ENCODE data around the gene FBXO4.
"Not testable (repeated sequence)": the region's sequence is repeated elsewhere in the genome, so short reads cannot be mapped to it uniquely, and the experiment has no call there.

The FBXO4 gene

DNA sequence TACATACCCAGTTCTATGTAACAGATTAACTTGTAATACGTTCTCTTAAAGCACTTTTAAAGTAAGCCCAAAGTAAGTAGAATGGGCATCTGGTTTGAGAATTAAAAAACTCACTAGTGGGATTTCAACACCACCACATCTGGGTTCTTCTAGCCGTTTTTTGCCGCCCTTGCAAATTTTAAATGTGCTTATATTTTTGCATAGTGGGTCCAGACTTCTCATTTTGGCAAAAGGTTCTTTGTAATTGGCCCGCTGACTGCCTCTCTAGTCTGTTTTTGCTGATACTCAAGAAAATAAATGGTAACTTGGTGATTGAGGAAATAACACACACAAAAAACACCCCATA, 582 bp upstream of the FBXO4 start:
- no peak for DNase-seq

DNA sequence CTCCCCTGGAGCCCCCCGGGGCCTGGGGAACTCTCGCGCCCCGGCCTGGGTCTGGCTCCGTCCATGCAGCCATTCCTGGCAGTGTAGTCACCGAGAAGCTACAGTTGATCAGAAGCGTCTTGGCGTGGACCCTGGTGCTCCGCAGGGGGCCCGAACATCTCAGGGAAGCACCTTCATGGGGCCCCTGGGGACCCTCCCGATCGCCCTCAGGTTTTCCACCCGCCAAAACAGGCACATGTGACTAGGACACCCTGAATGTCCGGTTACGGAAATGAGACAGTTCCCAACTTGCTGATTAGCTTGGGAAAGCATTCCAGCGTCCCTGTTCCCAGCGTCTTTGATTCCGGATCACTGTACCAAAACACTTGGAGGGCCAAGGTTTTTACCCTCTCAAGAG, 472 bp downstream of the FBXO4 start:
- DNase-seq, result no peak

DNA sequence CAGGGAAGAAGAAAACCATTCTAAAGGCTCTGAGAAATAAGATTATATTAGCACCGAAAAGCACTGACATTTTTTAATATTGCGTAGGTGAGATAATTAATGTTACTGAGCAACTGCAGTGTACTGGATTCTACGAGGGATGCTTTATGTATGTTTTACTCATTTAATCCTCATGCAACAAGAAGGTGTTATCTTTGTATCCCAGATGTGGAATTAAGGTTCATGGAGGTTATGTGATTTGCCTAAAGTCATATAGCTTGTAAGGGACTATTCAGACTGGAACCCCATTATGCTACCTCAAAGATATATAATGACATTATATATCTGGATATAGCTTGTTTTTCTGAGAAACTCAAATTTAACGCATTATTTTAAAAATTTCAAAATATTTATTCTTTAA, 2.5 kb downstream of the FBXO4 start:
- DNase-seq, result no peak

DNA sequence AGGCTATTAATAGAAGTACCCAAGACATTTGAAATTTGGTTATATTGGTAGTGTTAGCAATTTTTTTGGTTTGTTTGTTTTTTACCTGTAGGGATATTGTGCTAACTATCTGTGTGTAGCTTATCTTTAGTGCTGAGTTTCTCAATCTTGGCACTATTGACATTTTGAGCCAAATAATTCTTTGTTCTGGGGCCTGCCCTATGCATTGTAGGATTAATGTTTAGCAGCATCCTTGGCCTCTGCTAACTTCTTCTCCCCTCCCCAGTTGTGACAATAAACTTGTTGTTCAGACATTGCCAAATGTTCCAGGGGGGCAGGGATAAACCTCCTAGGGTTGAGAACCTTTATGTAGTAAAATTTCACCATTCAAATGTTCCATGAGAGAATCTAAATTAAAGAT, 4.0 kb downstream of the FBXO4 start:
- no peak for DNase-seq

DNA sequence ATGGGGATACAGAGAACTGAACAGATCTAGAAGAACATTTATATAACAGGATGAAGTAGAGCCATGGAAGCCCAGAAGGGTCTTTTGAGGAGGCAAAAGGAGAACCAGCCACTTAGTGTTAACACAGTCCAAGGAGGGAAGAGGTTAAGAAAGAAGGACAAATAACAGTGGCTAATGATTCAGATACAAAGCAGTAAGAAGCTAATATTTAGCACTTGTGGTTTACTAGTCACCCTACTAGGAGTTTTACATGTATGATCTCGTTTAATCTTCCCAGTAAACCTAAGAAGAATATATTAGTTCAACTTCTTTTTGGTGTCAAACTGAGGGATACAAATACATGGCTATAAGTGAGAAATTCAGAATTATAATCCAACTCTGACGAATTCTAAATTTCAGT, 7.7 kb downstream of the FBXO4 start:
- DNase-seq, result no peak

DNA sequence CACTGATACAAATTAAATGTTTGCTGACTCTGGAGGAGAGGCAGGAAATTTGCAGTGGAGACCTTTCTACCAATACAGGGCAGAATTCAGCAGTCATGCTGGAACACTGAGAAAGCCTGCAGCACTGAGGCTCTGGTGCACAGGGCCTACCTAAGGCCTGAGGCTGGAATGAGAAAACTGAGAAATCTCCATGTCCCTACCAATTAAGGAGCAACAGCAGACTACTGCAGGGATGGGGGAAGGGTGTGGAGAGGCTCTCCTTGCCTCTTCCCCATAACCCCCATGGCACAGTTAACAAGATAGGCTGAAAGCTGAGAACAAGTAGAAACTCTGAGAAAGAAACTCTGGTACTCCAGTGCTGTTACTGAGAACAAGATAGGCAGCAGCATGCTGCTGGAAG, 10.5 kb downstream of the FBXO4 start:
- DNase-seq, result no peak

DNA sequence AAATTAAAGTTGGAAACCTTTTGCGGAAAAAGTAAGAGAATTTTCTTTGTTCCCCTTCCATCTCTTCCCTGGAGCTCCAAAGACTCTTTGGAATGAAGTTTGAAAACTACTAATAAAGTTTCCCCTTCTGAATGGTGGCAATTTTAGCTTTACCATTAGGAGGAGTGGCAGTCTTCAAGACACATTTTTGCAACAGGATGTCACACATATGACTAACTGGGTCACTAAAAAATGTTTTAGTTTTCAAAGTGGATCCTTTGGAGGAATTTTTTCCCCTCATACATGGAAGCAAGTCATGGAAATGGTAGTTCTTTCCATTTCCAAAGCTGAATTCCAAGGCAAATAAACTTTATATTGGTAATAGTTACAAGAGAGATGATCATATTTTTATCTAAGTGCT, 15.6 kb downstream of the FBXO4 start:
- no peak for DNase-seq

DNA sequence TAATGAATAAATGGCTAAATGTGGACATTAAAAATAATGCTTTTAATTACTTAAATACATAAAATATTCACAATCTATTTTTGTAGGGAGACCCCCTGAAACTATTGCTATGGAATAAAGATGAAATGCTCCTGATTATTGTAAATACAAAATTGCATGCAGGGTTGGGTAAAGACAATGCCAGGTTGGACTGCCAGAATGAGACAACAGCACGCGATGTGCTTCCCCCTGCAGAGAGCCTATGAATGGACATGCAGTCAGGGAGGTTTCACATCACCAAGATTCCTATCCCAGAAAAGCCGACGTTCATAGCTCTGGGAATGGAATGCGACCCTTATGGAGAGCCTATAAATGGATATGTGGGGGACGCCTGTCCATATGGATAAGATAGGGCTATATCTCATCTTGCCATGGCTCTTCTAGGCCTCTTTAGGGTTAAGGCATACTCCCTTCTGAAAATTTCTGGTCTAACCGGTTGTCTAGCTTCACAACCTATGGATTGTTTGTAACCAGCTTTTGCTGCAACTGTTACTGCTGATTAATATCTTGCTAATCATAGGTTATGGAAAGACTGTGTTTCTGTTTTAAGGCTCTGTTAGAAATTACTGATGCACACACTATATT, 20.4 kb downstream of the FBXO4 start:
- not testable (repeated sequence) for DNase-seq

DNA sequence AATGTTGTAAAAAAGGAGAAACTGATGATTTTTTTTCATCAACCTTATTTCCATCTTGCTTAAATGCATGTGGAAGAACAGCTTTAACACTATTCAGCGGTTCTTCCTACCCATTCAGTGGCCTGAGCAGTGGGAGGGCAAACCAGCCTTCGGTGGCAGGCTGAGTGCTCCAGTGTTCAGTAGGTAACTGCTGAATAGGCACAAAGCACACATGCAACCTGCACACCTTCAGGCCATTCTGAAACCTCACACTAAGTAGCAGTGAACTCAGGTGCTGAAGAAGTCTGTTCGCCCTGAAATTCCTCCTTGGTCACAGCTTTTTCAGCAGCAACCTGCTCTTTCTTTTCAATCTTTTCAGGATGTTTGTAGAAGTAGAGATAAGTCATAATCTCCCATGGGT, 26.1 kb downstream of the FBXO4 start:
- no peak for DNase-seq

DNA sequence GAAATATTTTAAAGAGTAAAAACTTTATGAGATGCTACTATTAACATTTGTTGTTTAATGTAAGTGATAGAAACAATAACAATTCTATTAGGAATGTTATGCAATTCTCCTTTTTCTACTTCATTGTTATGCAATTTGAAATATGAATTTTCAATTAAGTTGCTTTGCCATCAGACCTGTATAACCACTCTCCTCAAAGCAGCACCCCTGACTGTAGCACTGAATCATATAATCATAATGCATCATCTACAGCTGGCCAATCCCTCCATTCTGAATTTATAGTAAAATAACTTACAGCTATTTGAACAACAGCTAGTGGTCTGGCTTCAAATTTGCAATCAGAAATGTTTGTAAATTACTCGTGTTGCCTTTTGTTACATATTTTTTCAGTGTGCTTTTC, 29.2 kb downstream of the FBXO4 start:
- DNase-seq, result no peak

DNA sequence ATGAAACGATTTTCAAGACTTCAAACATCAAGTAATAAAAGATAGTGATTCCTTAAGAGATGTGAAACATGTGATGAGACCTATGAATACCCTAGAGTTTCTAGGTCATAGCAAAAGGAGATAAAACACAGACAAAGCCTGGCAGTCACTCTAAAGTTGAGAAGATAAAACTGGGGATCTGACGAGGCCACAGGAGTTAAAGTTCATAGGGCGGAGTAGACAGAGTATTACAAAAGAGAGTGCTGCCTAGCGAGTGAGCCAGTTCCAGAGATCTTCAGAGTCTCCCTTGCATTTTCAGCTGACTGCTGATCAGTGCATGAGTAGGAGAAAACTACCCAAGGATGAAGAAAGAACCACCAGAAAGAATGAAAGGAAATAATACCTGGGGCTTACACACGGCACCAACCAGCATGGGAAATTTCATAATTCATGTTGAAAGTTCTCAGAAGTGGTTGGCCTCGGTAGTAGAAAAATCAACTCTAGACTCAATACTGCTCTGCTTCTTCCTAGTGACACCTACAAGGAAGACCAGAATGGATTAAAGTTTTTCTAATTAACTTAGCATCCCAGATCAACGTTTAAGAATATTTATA, 30.4 kb downstream of the FBXO4 start:
- DNase-seq, result no peak

DNA sequence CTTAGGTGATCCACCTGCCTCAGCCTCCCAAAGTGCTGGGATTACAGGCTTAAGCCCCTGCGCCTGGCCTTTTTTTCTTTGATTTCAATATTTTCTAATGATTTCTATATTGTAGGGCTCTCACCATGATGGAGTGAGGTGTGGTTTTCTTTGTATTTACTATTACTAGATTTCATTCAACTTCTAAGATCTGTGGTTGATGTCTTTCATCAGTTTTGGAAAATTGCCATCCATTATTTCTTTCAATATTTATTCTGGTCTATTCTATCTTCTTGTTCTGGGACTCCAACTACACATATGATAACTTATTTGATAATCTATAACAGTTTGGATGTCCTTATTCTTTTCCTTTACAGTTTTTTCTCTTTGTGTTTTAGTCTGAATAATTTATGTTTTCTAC, 31.9 kb downstream of the FBXO4 start:
- DNase-seq, result no peak

DNA sequence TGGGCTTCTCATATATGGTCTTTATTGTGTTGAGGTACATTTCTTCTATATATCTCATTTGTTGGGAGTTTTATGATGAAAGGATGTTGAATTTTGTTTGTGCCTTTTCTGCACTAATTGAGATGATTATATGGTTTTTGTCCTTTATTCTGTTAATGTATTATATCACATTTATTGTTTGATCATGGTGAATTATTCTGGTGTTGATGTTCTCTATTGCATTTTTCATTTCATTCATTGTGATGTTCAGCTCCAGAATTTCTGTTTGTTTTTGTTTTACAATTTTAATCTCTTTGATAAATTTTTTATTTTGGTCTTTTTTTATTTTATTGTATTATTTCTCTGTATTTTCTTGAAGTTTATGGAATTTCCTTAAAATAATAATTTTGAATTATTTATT, 35.4 kb downstream of the FBXO4 start:
- DNase-seq, result no peak

DNA sequence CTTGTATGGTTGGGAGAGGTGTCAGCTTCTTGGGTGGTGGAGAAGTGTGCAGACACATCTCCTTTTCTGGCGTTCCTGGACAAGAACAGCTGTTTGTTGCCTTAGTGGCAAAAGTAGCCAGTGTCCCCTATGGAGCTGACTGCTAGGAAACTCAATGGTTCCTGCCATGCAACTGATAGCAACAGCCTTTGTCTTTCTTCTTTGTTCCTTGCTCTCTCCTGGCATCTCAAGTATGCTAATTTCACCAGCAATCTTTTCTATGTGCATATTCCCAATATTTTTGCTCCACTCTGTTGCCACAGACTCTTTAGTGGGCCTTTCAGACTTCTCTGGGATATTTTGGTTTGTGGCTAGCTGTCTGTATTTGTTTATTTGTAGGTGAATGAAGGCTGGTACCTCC, 36.7 kb downstream of the FBXO4 start:
- DNase-seq, result no peak

DNA sequence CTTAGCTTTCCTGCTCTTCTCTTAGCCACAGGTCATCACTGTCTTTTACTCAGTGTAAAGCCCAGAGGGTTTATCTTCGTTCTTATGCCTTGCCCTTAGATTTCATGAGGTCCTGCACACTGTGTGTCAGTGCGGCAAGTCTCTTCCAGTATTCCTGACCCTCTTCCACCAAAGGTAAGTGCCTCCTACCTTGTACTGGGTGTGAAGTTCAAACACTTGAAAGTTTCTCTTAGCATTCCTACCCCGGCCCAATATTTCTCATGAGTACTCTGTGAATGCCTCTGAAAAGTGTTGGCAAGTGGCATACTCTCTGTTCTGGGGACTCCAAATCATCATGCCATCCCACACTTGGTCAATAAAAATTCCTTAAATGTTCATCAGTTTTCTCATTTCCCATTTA, 37.4 kb downstream of the FBXO4 start:
- DNase-seq, result no peak

DNA sequence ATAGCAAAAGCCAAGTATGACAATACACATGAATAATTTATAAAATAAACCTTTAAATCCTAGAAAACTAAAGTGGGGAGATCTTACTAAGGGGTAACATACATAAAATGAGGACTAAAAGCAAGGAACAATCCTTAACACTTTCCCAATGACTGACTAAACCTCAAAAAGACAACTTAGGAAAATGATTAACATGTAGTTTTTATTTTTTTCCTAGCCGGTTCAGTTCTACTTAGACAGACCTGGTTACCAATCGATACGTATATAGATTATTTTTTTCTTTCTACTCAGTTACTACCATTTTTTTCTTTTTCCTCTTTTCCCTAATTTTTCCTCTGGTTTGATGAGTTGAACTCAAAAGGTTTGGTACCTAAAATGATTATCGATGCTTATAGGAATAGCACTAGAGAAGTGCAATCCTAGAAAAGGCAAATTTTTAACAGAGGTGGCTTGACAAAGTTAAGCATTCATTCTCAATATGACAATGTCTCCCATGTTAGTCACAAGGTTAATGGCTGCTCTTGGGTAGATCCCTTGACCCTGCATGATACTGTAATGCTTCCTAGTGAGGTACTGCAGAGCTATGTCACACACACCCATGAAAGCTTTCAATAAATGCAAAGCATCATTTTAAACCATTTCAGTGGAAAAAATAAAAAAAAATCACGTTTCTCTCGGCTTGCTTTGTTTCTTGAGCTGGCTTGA, 41.5 kb downstream of the FBXO4 start:
- DNase-seq, result no peak

DNA sequence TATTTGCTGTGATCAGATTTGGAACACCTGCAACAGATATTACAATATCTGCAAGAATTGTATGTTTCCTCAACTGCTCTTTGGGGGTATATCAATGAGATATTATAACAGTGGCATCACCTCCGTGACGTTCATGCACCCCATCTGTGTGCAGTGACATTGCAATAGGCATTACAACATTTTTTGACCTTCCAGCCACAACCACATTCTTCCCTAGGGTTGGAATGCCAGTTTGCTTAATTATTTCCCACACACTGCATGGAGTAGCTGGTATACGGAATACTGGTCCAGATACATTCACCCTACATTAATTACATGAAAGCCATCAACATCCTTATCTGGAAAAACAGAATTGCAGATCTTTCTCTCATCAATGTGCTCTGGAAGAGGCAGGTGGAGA, 42.3 kb downstream of the FBXO4 start:
- DNase-seq, result no peak

DNA sequence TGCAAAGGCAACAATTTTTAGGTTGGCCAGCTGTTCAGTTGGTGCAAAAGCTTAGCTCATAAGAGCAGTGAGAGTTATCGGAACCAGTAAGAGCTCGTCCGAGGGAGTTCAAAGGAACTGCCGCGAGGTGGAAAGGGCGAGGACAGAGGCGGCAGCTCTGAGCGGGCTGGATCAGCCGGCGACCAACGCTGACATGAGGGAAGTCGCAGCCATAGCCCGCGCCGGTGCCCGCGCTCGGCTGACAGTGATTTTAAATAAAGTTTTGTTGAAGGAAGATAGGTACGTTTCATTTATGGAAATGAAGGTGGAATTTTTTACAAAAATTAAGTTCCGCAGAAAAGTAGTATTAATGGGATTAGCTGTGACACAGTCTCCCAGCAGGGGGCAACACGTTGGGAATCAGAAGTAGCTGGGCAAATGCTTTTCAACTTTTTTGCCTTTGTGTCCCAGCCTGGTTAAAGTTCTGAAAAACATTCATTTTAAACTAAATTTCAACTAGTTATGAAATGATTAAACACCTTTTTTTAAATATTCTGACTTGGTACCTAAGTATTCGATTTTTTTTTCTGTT, 43.2 kb downstream of the FBXO4 start:
- DNase-seq, result no peak

DNA sequence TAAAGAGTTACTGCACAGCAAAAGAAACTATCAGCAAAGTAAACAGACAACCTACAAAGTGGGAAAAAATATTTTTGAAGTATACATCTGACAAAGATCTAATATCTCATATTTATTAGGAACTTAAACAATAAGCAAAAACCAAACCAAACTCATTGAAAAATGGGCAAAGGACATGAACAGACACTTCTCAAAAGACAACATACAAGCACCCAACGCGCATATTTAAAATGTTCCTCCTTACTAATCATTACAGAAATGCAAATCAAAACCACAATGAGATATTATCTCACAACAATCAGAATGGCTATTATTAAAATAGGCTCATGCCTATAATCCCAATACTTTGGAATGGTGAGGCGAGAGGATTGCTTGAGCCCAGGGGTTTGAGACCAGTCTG, 48.0 kb downstream of the FBXO4 start:
- DNase-seq, result no peak

DNA sequence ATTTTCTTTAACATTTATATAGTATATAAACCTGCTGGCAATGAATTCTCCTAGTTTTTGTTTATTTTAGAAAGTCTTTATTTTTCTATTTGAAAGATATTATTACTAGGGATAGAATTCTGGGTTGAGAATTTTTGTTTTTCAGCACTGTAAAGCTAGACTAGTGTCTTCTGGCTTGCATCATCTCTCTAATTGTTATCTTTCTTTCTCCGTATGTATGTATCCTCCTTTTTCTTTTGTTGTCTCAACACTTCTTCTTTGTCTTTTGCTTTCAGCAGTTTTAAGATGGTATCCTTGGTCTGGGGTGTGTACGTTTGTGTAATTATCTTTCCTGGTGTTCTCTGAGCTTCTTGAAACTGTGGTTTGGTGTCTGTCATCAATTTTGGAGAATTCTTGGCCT, 48.8 kb downstream of the FBXO4 start:
- no peak for DNase-seq

DNA sequence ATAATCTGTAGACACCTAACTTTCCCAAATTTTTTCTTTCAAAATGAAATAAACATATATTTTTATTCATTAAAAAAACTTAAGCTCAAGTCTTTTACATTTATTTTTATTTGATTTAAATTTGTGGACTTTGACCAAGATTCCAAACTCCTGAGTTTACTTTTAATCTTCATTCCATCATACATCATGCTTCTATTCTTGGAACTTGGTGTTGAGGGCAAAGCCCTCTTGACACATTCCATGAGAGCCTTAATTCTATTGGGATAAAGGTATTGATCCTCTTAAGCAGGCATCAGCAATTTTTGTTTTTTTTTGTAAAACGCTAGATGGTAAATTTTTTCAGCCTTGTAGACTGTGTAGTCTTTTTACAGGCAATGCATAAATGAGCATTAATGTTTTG, 53.6 kb downstream of the FBXO4 start:
- no peak for DNase-seq

DNA sequence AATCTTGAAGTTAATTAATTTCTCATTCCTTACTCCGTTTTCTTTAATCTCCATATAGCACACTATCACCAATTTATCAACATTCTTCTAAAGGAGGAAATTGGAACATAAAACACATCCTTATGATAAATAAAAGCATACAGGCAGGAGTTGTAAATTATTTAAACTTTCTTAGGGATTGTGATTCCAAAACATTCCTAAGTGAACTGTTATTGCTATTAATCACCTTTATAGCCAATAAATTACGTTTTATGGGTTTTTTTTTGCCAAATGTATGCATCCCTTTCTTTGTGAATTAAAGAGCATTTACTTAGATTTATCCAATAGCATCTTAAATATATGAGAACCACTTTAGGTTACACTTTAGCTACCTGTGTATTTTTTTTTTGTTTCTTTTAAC, 55.3 kb downstream of the FBXO4 start:
- DNase-seq, result no peak

DNA sequence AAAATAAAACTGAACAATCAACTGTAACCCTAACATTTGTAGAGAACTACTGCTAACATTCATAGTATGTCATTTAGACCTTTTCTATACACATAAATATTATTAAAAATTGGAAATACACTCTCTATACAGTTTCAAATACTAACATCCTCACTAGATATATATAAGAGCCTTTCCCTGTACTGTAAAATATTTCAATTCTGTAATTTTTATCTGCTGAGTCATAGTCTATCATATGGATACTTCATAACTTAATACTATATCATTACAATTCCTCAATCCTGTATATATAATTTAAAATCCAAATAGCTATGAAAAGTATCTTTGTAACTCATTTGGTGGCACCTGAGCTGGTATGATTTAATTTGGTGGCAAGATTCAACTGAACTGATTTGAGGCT, 55.8 kb downstream of the FBXO4 start:
- no peak for DNase-seq

DNA sequence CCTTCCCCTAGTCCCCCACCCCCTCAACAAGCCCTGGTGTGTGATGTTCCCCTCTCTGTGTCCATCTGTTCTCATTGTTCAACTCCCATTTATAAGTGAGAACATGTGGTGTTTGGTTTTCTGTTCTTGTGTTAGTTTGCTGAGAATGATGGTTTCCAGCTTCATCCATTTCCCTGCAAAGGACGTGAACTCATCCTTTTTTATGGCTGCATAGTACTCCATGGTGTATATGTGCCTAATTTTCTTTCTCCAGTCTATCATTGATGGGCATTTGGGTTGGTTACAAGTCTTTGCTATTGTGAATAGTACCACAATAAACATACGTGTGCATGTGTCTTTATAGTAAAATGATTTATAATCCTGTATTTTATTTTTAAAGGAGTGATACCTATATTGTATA, 57.8 kb downstream of the FBXO4 start:
- not testable (repeated sequence) for DNase-seq

DNA sequence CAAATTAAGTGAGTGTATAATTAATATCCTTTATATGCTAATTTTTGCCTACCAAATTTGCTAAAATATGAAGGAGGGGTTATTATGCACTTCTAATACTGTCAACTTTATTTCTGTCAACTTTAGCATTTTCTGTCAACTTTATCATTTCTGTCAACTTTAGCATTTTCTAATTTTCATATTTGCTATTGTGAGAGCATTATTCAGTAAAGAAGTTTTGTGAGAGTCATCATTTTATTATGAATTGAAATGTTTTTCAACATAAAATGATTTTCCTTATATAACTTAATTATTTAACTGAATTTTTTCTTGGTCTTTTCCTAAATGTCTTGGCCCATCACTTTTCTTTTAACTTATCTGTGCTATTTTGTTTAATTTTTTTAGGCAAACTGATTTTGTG, 58.2 kb downstream of the FBXO4 start:
- no peak for DNase-seq
